ENCODE measurements around the gene TMEM59L.
A peak's percentile ranks its signal among the peaks of the same experiment; 100 is the strongest.
"Not testable (repeated sequence)": the region's sequence is repeated elsewhere in the genome, so short reads cannot be mapped to it uniquely, and the experiment has no call there.

Gene TMEM59L

DNA sequence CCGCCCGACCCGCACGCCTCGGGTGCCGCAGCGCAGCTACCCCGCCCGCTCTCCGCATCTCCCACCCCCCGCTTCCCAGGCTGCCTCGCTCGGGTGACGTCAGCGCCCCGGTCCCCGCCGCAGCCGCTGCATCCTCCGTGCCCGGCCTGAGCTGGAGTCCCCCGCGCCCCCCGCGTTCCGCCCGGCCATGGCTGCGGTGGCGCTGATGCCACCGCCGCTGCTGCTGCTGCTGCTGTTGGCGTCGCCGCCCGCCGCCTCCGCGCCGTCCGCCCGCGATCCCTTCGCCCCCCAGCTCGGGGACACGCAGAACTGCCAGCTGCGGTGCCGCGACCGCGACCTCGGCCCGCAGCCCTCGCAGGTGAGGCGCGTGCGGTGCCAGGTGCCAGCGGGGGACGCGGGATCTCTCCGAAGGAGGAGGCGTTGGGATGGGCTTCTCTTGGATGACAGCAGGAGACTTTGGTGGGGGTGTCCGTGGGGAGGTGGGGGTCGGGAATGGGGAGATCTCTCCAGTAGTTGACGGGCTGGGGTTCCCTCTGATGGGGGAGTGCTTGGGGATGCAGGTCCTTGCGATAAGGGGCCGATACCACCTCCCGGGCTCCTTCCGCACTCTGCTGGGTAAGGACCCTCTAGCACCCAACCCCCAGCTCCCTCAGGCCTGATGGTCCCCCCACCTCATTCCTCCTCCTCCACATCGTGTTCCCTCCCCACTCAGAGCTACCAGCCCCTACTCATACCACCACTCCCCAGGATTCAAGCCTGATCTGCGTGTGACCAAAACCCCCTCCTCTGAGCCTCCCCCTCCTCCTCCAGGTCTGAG lies at the start of gene TMEM59L:
Gene TMEM59L, plus strand, starts transcription at position 99 of the 817 bp plus-strand sequence. Its CDS starts 89 bp downstream, at position 188.
- DNase-seq (ENCODE audit: low read depth, low spot score) = no peak

- no peak for DNase-seq (ENCODE audit: low read depth, low spot score)
Observed at GRCh38 chr19:18566953-18567352, 45.7 kb upstream of the TMEM59L start.

DNA sequence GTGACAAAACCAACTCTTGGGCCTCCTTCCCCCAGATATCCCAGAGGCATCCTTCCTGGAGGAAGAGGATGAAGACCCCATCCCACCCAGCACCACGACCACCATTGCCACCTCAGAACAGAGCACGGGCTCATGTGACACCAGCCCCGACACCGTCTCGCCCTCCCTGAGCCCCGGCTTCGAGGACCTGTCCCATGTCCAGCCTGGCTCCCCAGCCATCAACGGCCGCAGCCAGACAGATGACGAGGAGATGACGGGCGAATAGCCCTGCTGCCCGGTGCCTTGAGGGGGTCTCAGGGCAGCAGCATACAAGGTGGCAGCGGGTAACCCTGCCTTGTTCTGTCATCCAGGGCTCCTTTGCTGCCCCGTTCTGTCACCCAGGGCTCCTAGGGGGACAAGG lies 44.3 kb upstream of the TMEM59L start:
- DNase-seq (ENCODE audit: low read depth, low spot score) = no peak

DNA sequence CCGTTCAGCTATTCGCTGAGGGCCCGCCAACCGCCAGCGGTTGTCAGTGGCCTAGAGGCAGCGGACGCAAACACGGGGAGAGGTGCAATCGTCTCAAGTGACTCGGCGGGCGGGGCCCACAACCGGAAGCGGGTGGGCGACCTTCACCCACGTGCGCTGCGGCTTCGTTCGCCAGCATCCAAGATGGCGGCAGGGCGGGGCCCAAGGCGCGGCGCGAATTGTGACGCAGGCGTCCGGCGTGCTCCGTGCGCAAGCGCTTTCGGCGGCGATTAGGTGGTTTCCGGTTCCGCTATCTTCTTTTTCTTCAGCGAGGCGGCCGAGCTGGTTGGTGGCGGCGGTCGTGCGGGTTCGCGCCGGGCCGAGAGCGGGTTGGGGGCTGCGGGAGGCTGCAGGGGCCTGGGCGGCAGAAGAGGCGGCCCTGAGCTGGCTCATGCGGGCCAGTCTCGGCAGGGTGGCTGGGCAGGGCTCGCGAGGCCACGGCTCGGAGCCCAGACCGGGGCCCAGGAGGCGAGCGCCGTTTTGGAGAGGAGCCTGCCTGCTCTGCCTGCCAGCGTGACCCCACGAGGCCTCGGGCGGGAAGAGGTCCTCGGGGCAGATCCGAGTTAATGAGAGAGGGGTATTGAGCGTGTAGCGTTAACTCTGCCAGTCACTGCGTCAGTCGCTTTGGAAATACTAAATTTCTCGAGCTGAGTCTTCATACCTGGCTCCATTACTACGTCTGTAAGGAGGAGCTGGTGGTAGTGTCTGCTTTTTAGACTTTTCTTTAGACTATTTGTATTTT lies 40.9 kb upstream of the TMEM59L start, which contains the start of gene UBA52:
Gene UBA52, plus strand, starts transcription at position 294 of the 781 bp plus-strand sequence. CDS start 1,444 bp downstream, outside the sequence.
- peak; percentile 97 for DNase-seq (ENCODE audit: low read depth, low spot score)

- DNase-seq (ENCODE audit: low read depth, low spot score) = no peak
Observed at GRCh38 chr19:18574691-18575291, 37.9 kb upstream of the TMEM59L start.

DNA sequence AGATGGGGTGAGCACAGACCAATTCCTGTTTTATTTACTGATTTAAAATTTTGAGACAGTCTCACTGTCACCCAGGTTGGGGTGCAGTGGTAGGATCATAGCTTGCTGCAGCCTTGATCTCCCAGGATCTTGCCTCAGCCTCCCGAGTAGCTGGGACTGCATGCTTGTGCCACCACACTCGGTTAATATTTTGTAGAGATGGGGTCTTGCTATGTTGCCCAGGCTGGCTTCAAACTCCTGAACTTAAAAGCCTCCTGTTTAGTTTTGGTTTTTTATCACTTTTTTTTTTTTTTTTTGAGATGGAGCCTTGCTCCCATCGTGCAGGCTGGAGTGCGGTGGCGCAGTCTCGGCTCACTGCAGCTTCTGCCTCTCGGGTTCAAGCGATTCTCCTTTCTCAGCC lies 36.3 kb upstream of the TMEM59L start:
- no peak for DNase-seq (ENCODE audit: low read depth, low spot score)

GRCh38 chr19:18577365-18577914 lies 35.2 kb upstream of the TMEM59L start:
- DNase-seq (ENCODE audit: low read depth, low spot score) = no peak

GRCh38 chr19:18580311-18580710 lies 32.4 kb upstream of the TMEM59L start:
- DNase-seq (ENCODE audit: low read depth, low spot score) = no peak

- DNase-seq (ENCODE audit: low read depth, low spot score) = no peak
Observed at GRCh38 chr19:18586306-18586705, 26.4 kb upstream of the TMEM59L start.

DNA sequence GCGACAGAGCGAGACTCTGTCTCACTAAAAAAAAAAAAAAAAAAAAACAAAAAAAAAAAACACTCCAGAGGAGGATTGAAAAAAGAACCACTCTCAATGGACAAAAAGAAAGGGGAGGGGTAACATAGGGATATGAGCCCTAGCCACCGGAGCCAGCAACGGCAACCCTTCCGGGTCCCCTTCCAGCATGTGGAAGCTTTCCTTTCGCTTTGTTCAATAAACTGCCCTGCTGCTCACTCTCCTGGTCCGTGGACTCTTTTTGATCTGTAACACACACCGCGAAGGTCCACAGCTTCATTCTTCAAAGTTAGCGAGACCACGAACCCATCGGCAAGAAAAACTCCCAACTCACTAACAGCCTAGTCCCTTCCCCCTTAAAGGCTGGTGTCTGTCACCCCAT lies 25.1 kb upstream of the TMEM59L start:
- DNase-seq (ENCODE audit: low read depth, low spot score) = no peak

- DNase-seq (ENCODE audit: low read depth, low spot score) = no peak
Observed at GRCh38 chr19:18587962-18588610, 24.6 kb upstream of the TMEM59L start.

GRCh38 chr19:18588611-18589379 lies 23.9 kb upstream of the TMEM59L start, which contains the start of gene REX1BD:
Gene REX1BD, plus strand, starts transcription at chr19:18588798. Its CDS starts 4 bp downstream, at chr19:18588802.
- DNase-seq (ENCODE audit: low read depth, low spot score) = peak; percentile 71

DNA sequence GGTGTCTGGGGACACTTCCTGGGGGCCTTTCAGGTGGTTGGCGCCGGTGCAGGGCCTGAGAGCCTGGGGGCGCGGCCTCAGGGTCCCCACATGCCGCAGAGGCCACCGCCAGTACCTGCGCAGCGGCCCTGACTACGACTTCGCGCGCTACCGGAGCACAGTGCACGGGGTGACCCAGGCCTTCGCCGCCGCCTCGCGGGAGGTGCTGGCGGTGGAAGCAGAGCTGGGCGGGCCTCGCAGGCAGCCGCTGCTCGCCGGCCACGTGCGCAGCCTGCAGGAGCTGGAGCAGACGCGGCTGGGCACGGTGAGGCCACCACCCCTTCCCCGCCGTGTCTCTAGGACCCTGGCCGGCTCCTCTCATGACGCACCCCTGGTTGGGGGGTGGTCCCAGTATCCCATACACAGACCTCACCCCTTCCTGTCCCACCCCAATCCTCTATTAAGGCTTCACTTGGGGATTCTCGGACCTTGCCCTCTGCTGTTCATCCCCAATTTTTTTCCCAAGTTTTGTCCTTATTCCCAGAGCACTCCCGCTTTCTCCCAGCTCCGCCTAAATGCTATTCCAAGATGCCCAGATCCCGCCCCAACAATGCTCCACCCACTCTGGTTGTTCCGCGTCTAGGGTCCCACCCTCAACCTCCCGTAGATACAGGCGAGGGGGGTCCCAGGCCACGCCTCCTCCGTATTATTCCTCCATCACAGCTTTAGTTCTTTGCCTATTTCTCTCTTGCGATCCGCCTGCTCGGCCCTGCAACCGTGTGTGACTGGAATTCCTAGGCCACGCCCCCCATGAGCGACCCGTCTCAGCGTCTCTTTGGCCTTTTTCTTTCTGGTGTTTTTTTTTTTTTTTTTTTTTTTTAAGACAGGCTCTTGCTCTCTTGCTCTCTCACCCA lies 23.0 kb upstream of the TMEM59L start:
- peak; percentile 48 for DNase-seq (ENCODE audit: low read depth, low spot score)

DNA sequence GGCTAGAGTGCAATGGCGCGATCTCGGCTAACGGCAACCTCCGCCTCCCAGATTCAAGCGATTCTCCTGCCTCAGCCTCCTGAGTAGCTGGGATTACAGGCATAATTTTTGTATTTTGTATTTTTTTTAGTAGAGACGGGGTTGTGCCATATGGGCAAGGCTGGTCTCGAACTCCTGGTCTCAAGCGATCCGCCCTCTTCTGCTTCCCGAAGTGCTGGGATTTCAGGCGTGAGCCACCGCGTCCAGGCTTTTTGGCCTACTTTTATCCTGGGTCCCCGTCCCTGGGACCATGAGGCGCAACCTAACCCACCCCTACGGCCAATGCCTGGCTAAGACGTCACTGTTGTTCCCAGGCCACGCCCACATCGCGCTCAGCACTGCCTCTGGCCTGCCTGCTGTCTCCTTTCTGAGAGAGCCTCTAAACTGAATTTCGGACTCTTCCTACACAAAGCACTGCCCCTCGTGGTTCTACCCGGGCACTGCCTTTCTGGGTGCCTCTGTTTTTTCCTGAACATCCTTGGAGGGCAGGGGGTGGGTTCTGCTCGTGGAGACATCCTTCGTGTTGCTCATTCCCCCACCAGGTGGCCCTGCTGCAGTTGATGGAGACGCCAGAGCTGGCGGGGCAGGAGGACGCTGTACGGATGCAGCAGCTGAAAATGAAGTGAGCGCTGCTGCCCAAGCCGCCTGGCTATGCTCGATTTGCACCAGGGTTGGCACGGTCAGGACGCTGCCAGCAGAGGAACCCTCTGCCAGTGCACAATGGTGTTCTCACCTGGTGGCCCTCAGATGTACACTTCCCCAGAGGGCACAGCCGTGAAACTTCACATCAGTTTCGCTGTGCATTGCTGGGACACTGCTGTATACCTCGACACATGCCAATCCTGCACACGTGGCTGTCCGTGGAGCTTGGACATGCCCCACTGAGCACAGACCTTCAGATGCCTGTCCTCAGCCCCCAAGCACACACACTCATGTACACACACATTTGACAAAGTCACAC lies 22.1 kb upstream of the TMEM59L start:
- no peak for DNase-seq (ENCODE audit: low read depth, low spot score)

DNA sequence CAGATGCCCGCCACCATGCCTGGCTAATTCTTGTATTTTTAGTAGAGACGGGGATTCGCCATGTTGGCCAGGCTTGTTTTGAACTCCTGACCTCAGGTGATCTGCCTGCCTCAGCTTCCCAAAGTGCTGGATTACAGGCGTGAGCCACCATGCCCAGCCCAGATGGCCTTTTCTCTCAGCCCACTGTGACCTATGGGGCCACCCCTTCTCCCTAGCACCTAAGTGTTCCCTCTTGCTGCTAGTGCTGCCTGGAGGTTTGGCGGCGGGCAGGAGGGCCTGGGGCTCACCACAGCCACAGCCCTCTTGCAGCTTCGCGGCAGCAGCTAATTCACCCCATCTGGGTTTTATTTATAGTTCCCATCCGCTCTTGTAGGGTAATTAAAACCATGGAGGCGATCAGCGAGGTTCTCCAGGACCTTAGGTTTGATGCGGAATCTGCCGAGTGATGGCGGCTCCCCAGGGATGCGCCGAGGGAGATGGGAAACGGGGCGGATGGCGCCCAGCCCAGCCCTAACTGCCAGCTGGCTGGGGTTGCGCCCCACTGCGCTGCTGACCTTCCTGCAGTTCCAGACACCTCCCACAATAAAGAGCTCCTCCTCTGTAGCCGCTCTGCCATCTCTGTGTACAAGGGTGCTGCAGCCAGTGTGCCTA lies 20.8 kb upstream of the TMEM59L start:
- DNase-seq (ENCODE audit: low read depth, low spot score) = no peak

DNA sequence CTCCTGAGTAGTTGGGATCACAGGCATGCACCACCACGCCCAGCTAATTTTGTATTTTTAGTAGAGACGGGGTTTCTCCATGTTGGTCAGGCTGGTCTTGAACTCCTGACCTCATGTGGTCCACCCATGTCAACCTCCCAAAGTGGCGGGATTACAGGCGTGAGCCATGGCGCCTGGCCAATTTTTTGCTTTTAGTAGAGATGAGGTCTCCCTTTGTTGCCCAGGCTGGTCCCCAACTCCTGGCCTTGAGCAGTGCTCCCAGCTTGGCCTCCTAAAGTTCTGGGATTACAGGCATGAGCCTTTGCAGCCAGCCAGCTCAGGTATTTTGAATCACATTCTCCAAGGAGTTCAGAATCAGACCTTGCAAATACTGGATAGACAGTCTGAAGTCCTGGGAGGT lies 19.9 kb upstream of the TMEM59L start:
- not testable (repeated sequence) for DNase-seq (ENCODE audit: low read depth, low spot score)

GRCh38 chr19:18593367-18594095 lies 19.1 kb upstream of the TMEM59L start:
- DNase-seq (ENCODE audit: low read depth, low spot score) = no peak

Data from activated naive CD8-positive, alpha-beta T cell treated with anti-CD3 and anti-CD28 coated beads, Interleukin-2, amount 50 U/mL, for 16 hours (primary cell).